Activated naive CD4-positive, alpha-beta T cell treated with anti-CD3 and anti-CD28 coated beads for 36 hours (primary cell): ENCODE measurements around the gene RPGRIP1L. TPM values are rescaled to one million over a fixed set of nuclear protein-coding genes. Genes with fewer than 3 reads are reported as not detected.

ENCODE experiments used
- CTCF ChIA-PET: fragments of 350-600 bp; sonication (Branson Sonifier 250); formaldehyde crosslinking; loops from one replicate; lab custom pipeline; 2021; ENCODE audit warnings: antibody characterized with exemption; lab: Charles Lee
- DNase-seq: peaks from one replicate; pipeline ENCODE4 v3.0.0-alpha.2; 2020
- H3K27ac Mint-ChIP-seq: one replicate; pipeline ENCODE4 v1.8.0; 2021; ENCODE audit warnings: mild to moderate bottlenecking, mixed read lengths
- H3K27me3 Mint-ChIP-seq: one replicate; pipeline ENCODE4 v1.8.0; 2021; ENCODE audit warnings: low read depth, mixed read lengths
- H3K36me3 Mint-ChIP-seq: one replicate; pipeline ENCODE4 v1.8.0; 2021; ENCODE audit warnings: low read depth, mixed read lengths
- H3K4me1 Mint-ChIP-seq: one replicate; pipeline ENCODE4 v1.8.0; 2021; ENCODE audit warnings: low read depth, mixed read lengths
- H3K4me3 Mint-ChIP-seq: one replicate; pipeline ENCODE4 v1.8.0; 2021; ENCODE audit warnings: mild to moderate bottlenecking, moderate library complexity, mixed read lengths
- H3K9me3 Mint-ChIP-seq: one replicate; pipeline ENCODE4 v1.8.0; 2021; ENCODE audit warnings: mixed read lengths
- intact Hi-C: fragments of 100-400 bp; cut with micrococcal nuclease; formaldehyde crosslinking; loops from one replicate; pipeline ENCODE4 v1.15.1; 2023
- total RNA-seq, 2 experiments: library from RNA; stranded (reverse); gene quantifications; one replicate each; pipeline ENCODE4 v1.2.3, GENCODE V29; 2021

The RPGRIP1L gene
- total RNA-seq, 2 experiments from 2014 or later = 4.3 to 5.2 TPM

DNA sequence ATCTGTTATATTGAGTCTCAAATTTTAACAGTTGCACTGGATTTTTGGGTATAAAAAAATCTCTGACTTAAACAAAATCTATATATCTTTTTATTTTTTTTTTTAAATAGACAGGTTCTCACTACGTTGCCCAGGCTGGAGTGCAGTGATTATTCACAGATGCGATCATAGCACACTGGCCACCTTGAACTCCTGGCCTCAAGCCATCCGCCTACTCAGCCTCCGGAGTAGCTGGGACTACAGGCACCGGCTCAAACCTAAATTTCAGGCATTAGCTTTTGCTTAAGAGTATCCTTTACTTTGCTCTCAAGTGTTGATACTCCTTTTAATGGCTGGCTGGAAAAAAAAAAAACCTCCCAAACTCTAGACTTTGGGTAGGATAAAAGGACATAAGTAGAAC, 61.6 kb downstream of the RPGRIP1L start:
- CTCF ChIA-PET = no interaction called here
- Mint-ChIP-seq H3K36me3 (peaks cover 37% of the 10 kb centered on the region), H3K9me3 (peaks cover 17% of the 10 kb centered on the region), H3K4me3 (no peak overlapping the region), H3K27ac (no peak overlapping the region), H3K4me1 (no peaks in the 10 kb centered on the region), H3K27me3 (no peaks in the 10 kb centered on the region)
- intact Hi-C loops = no loop called here
- no peak for DNase-seq

DNA sequence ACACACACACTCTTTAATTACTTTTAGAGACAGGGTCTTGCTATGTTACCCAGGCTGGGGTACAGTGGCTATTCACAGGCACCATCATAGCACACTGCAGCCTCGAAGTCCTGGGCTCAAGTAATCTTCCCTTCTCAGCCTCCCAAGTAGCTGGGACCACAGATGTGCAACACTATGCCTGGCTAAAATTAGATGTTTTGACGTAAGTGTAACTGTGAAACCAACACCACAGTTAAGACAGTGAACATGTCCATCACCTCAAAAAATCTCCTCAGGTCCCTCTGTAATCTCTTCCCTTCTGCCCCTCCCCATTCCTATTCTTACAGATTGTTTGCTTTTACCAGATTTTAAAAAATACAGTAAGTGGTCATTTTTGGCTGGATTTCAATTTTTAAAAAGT, 66.7 kb downstream of the RPGRIP1L start:
- H3K27me3 Mint-ChIP-seq = no peaks in the 10 kb centered on the region
- no peaks in the 10 kb centered on the region for H3K9me3 Mint-ChIP-seq
- intact Hi-C loops = no loop called here
- no peak overlapping the region for H3K27ac Mint-ChIP-seq
- H3K4me3 Mint-ChIP-seq = no peak overlapping the region
- no peaks in the 10 kb centered on the region for H3K4me1 Mint-ChIP-seq
- no peak for DNase-seq
- H3K36me3 Mint-ChIP-seq = peaks cover 12% of the 10 kb centered on the region
- CTCF ChIA-PET = interaction anchor here (0.6 kb wide), 1 partner anchor 565 kb away, joined by 7 read pairs; no protein-coding TSS in a partner anchor

DNA sequence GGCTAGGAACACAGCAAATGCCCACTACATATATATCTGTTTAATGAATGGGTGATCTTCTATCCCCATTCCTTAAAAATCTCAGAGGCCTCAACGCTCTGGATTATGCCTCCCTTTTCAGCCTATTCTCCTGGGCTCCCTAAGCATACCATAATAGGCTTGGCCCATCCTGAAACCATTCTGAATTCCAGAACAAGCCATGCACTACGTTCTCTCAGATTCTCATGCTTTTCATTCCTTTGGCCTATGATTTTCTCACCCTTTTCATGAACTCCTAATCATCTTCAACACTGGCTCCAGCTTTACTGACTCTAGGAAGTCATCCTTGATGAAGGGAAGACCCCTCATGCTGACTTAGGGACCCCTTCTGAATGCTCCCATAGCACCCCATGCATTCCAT, 71.1 kb downstream of the RPGRIP1L start:
- Mint-ChIP-seq H3K4me3 (no peak overlapping the region), H3K9me3 (no peaks in the 10 kb centered on the region), H3K27ac (no peak overlapping the region), H3K4me1 (no peaks in the 10 kb centered on the region), H3K27me3 (no peaks in the 10 kb centered on the region), H3K36me3 (peaks cover 9% of the 10 kb centered on the region)
- intact Hi-C loops = no loop called here
- CTCF ChIA-PET = no interaction called here
- DNase-seq = no peak

DNA sequence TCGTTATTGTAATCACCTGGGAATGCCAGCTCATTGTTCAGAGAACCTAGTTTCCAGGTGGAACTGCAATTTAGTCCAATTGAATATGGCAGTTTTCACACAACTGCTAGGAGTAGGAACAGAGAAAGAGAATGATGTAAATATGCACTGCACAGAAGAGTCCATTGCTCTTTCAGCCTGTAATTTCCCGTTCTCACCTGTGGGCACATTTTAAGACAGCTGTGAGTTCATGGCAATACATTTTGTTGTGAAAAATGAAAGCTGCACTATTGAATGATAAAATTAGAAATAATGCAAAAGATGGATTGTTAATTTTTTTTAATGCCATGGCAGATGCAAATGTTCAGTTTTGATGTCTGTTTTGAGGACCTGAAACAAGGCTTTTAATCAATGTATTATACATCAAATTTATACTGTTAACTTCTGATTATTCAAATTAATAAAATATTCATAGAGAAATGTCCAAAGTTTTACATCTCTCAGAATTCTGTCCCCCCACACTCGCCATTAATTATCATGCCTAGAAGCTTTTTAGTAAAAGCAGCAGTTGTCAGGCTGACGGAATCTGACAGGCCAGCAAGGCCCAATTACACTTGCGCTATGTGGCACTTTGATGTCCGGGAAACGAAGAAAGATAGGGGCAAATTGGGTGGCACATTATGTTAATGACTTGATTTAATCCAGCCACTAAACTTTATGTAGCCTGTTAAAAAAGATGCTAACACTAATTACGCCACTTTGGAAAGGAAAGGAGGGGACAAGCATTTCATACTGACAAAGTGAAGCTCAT, 72.2 kb downstream of the RPGRIP1L start:
- CTCF ChIA-PET = interaction anchor here (0.8 kb wide), 1 partner anchor 11 kb away, joined by 4 read pairs; no protein-coding TSS in a partner anchor
- Mint-ChIP-seq H3K36me3 (peaks cover 9% of the 10 kb centered on the region), H3K9me3 (no peaks in the 10 kb centered on the region), H3K27ac (no peak overlapping the region), H3K4me3 (no peak overlapping the region), H3K4me1 (no peaks in the 10 kb centered on the region), H3K27me3 (no peaks in the 10 kb centered on the region)
- intact Hi-C loops = no loop called here
- no peak for DNase-seq

DNA sequence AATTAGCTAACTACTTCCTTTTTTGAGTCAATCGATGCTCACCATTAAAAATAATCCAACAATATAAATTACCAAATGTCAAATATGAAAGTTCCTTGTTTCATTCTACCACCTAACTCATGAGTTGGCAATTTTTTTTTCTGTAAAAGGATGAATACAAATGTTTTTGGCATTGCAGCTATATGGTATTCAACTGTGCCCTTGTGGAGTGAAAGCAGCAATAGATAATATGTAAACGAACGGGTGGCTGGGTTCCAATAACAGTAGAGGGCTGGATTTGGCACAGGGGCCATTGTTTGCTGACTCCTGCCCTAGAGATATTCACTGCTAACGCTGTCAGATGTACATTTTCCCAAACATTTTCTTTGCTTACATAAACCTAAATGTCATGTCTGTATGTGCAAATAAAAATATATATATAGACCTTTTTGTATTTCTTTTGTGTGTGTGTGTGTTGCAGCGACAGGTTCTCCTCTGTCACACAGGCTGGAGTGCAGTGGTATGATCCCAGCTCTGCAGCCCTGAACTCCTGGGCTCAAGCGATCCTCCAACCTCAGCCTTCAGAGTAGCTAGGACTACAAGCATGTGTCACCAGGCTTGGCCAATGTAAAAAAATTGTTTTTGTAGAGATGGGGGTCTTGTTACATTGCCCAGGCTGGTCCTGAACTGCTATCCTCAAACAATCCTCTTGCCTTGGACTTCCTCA, 73.9 kb downstream of the RPGRIP1L start:
- Mint-ChIP-seq H3K9me3 (no peaks in the 10 kb centered on the region), H3K27me3 (no peaks in the 10 kb centered on the region), H3K27ac (no peak overlapping the region), H3K4me3 (no peak overlapping the region), H3K36me3 (peaks cover 6% of the 10 kb centered on the region), H3K4me1 (no peaks in the 10 kb centered on the region)
- DNase-seq = no peak
- CTCF ChIA-PET = interaction anchor here (0.7 kb wide), 1 partner anchor 349 kb away, joined by 3 read pairs; no protein-coding TSS in a partner anchor
- intact Hi-C loops = no loop called here

DNA sequence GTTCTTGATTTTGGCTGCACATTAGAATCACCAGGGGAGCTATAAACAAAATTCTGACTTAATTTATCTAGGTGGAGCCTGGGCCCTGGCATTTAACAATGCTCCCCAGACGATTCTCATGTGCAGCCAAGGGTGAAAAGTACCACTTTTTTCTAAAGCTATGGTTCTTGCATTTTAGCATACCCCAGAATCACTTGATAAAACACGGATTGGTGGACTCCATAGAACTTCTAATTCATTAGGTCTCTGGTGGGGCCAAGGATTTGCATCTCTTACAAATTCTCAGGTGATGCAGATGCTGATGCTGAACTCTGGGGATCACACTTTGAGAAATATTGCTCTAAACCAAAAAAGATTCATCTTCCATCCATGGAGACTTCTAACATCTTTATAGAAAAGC, 74.5 kb downstream of the RPGRIP1L start:
- Mint-ChIP-seq H3K27me3 (no peaks in the 10 kb centered on the region), H3K4me3 (no peak overlapping the region), H3K9me3 (no peaks in the 10 kb centered on the region), H3K4me1 (no peaks in the 10 kb centered on the region), H3K27ac (no peak overlapping the region), H3K36me3 (no peaks in the 10 kb centered on the region)
- CTCF ChIA-PET = no interaction called here
- intact Hi-C loops = no loop called here
- DNase-seq = no peak

DNA sequence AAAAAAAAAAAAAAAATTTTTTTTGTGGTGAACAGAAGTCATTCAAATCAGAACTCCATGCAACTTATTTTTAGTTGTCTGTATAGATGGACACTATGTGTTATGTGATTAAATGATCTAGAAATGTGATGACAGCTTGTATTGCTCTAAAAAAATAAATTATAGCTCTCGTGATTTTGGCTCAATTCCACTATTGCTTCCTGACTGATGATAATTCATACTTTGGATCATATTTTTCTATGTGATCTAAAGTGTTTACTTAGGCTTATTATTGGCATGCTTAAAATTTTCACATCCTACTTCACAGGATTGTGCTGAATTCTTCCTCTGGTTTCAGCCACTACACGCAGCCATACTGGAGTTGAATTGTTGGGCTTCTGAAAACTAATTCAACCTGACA, 76.8 kb downstream of the RPGRIP1L start:
- no peaks in the 10 kb centered on the region for H3K4me1 Mint-ChIP-seq
- DNase-seq = no peak
- CTCF ChIA-PET = no interaction called here
- intact Hi-C loops = no loop called here
- no peak overlapping the region for H3K27ac Mint-ChIP-seq
- H3K27me3 Mint-ChIP-seq = no peaks in the 10 kb centered on the region
- no peaks in the 10 kb centered on the region for H3K9me3 Mint-ChIP-seq
- no peaks in the 10 kb centered on the region for H3K36me3 Mint-ChIP-seq
- H3K4me3 Mint-ChIP-seq = no peak overlapping the region

DNA sequence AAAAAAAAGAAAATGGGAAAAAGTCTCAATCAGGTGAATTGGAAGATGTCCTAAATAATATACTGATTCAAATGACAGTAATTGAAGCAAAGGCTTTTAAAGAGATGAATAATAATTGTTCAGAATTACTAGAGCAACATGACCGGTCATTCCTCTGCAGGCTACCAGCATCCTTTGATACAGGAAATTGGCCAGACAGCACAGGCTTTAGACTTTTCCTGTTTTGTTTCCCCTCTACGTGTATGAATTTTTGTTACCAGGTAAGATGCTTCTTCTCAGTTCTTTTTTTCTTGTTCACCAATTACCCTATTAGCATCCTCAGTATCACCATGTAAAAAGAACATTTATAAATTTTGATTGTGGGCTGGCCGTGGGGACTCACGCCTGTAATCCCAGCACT, 77.5 kb downstream of the RPGRIP1L start:
- CTCF ChIA-PET = no interaction called here
- Mint-ChIP-seq H3K4me1 (no peaks in the 10 kb centered on the region), H3K36me3 (no peaks in the 10 kb centered on the region), H3K27ac (no peak overlapping the region), H3K9me3 (no peaks in the 10 kb centered on the region), H3K4me3 (no peak overlapping the region), H3K27me3 (no peaks in the 10 kb centered on the region)
- intact Hi-C loops = no loop called here
- DNase-seq = no peak

DNA sequence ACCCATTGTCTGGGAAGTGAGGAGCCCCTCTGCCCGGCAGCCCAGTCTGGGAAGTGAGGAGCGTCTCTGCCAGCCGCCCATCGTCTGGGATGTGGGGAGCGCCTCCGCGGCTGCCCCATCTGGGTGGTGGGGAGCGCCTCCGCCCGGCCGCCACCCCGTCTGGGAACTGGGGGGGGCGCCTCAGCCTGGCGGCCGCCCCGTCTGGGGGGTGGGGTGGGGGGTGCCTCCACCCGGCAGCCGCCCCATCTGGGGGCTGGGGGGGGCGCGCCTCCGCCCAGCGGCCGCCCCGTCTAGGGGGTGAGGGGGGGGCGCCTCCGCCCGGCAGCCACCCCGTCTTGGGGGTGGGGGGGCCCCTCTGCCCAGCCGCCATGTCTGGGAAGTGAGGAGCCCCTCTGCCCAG, 78.4 kb downstream of the RPGRIP1L start:
- CTCF ChIA-PET = no interaction called here
- no peaks in the 10 kb centered on the region for H3K36me3 Mint-ChIP-seq
- no peak overlapping the region for H3K4me3 Mint-ChIP-seq
- H3K9me3 Mint-ChIP-seq = no peaks in the 10 kb centered on the region
- H3K27ac Mint-ChIP-seq = no peak overlapping the region
- DNase-seq = no peak
- H3K4me1 Mint-ChIP-seq = no peaks in the 10 kb centered on the region
- H3K27me3 Mint-ChIP-seq = no peaks in the 10 kb centered on the region
- intact Hi-C loops = no loop called here

DNA sequence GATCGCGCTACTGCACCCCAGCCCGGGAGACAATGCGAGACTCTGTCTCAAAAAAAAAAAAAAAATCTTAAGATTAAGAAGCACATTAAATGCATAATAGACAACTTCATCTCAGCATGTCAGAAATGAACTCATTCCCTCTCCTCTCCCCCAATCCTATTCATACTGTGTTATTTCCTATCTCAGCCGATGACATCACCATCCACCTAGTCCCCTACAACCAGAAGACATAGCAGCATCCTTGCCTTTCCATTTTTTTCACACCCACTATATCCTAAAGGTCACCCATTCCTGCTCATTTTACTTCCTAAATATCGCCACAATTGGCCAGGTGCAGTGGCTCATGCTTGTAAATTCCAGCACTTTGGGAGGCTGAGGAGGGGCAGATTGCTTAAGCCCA, 81.3 kb downstream of the RPGRIP1L start:
- Mint-ChIP-seq H3K4me1 (no peaks in the 10 kb centered on the region), H3K27me3 (no peaks in the 10 kb centered on the region), H3K27ac (no peak overlapping the region), H3K36me3 (peaks cover 2% of the 10 kb centered on the region), H3K4me3 (no peak overlapping the region), H3K9me3 (no peaks in the 10 kb centered on the region)
- no peak for DNase-seq
- intact Hi-C loops = no loop called here
- CTCF ChIA-PET = no interaction called here

DNA sequence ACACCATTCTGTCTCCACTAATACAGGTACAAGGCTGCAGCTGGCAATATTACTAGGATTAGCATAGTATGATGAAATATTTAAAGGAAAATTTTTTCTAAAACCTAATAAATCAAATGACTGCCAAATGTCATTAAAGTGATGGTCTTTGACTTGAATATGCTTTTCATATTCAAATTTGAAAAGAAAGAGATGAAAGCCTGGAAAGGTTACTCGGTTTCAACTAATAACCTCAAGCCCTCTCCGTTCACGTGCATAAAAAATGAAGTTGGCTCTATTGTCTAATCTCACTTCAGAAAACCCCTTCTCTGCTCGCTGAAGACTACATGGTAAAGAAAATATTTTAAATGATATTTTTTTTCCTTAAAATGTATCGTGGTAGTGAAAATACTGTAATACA, 83.2 kb downstream of the RPGRIP1L start:
- Mint-ChIP-seq H3K4me3 (no peak overlapping the region), H3K4me1 (no peaks in the 10 kb centered on the region), H3K9me3 (no peaks in the 10 kb centered on the region), H3K27me3 (no peaks in the 10 kb centered on the region), H3K36me3 (peaks cover 2% of the 10 kb centered on the region), H3K27ac (no peak overlapping the region)
- intact Hi-C loops = no loop called here
- CTCF ChIA-PET = interaction anchor here (0.6 to 0.9 kb wide), 3 partner anchors 10 to 73 kb away, joined by 3 to 4 read pairs (median 3); no protein-coding TSS in a partner anchor
- DNase-seq = no peak

DNA sequence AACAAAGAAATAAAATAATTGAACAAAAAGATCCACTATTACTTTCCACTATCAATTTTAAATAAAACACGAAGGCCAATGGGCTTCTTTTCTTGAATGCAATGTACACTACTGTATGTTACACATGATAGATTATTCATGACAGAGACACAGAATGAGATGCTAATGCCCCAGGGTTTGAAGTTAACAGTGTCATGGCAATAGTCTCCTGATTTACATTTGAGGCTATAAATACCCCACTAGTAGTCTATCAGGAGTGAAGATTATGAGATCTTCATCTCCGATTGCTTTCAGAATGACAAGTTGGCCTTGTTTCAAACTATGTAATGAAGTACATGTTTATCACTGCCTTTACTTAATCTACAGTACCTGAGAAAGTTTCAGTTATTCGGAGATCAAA, 84.4 kb downstream of the RPGRIP1L start:
- H3K4me1 Mint-ChIP-seq = no peaks in the 10 kb centered on the region
- CTCF ChIA-PET = interaction anchor here (1.3 kb wide), 1 partner anchor 9 kb away, joined by 3 read pairs; no protein-coding TSS in a partner anchor
- no peaks in the 10 kb centered on the region for H3K27me3 Mint-ChIP-seq
- peaks cover 4% of the 10 kb centered on the region for H3K36me3 Mint-ChIP-seq
- no peak overlapping the region for H3K27ac Mint-ChIP-seq
- H3K9me3 Mint-ChIP-seq = no peaks in the 10 kb centered on the region
- DNase-seq = no peak
- H3K4me3 Mint-ChIP-seq = no peak overlapping the region
- intact Hi-C loops = no loop called here

DNA sequence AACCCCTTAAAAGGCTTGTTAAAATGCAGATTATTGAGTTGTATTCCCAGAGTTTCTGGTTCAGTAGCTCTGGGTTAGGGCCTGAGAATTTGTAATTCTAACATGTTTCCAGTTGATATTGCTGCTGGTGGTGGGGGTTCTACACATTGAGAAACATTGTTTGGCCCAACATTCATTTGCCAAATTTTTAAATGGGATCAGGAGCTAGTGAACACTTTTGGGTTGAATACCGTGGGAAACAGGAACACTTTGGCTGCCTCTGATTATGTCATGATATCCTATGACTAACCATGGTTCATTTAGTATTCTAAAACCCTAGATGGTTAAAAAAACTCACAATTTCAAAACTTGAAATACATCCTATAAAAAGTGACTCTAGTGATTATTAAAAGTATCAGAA, 89.3 kb downstream of the RPGRIP1L start:
- H3K27ac Mint-ChIP-seq = no peak overlapping the region
- H3K27me3 Mint-ChIP-seq = no peaks in the 10 kb centered on the region
- no peak for DNase-seq
- CTCF ChIA-PET = no interaction called here
- intact Hi-C loops = no loop called here
- H3K36me3 Mint-ChIP-seq = peaks cover 6% of the 10 kb centered on the region
- H3K9me3 Mint-ChIP-seq = no peaks in the 10 kb centered on the region
- no peak overlapping the region for H3K4me3 Mint-ChIP-seq
- H3K4me1 Mint-ChIP-seq = no peaks in the 10 kb centered on the region
